Erythroblast (primary cell): ENCODE measurements around the gene CEBPG.

Experiments
- GATA1 ChIP-seq: IDR thresholded peaks from 2 replicates; pipeline ENCODE4 v1.6.1; 2011; ENCODE audit warnings: low read depth, mild to moderate bottlenecking, control low read depth, low read length, moderate library complexity
- POLR2A ChIP-seq: IDR thresholded peaks from 2 replicates; pipeline ENCODE4 v1.6.1; 2011; ENCODE audit warnings: mild to moderate bottlenecking, low read length

DNA sequence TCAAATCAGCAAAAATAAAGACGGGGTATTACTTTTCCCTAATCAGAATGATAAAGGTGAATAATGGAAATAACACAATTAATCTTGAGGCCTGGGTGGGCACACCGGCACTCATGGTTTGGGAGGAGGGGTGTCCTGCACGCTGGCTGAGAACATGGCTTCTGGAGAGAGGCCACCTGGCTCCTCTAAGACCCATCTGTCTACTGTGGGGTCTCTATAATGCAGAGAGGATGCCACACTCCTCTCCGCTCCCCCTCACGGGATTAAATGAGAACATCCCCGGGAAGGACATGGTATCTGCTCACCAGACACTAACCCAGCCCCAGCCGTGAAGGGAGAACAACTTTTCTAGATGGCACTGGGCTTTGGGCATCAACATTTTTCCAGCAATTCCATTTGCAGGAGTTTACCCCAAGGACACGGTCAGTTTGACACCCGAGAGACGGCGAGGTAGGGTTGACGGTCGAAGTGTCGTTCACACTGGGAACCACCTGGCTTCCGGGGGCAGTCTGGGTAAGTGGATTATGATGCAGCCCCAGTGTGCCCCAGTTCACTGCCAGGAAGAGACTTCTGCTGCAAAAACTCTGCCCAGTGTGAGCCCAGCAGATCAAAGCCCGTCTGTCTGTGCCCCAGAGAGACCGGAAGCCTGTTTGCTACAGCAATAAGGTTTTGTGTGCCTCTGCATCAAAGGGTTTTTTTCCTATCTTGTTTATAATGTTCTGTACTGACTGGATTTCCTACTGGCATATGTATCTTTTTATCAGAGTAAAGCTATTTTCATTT is 56.6 kb downstream of the CEBPG start:
- TF ChIP-seq POLR2A = no peak
- no peak for TF ChIP-seq GATA1
